ENCODE measurements around the gene PRMT9.

PRMT9 gene

DNA sequence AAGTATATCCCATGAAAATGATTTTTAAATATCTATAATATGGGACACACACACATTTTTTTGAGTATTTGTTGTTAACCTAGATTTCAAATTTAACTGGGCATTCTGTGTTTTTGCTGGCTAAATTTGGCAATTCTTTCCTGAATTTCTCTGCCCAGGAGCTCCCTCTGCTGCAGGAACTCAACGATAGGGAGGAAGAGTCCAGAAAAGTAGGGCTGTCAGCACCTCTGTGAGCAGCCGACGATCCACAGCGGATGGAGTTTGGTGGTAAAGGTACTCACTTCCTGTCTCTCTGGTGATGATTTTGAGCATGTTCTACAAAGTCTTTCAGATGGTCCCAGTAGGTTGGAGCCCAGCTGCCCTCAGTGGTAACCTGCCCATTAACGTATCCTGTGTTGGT, 89.9 kb downstream of the PRMT9 start:
- no peak overlapping the region for H3K4me3 ChIP-seq (ENCODE audit: low read depth, low read length)
- TF ChIP-seq, protein P1, sequence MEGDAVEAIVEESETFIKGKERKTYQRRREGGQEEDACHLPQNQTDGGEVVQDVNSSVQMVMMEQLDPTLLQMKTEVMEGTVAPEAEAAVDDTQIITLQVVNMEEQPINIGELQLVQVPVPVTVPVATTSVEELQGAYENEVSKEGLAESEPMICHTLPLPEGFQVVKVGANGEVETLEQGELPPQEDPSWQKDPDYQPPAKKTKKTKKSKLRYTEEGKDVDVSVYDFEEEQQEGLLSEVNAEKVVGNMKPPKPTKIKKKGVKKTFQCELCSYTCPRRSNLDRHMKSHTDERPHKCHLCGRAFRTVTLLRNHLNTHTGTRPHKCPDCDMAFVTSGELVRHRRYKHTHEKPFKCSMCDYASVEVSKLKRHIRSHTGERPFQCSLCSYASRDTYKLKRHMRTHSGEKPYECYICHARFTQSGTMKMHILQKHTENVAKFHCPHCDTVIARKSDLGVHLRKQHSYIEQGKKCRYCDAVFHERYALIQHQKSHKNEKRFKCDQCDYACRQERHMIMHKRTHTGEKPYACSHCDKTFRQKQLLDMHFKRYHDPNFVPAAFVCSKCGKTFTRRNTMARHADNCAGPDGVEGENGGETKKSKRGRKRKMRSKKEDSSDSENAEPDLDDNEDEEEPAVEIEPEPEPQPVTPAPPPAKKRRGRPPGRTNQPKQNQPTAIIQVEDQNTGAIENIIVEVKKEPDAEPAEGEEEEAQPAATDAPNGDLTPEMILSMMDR (IDR thresholded peaks at IDR 0.05; ENCODE audit: low read depth, low read length) = no peak

DNA sequence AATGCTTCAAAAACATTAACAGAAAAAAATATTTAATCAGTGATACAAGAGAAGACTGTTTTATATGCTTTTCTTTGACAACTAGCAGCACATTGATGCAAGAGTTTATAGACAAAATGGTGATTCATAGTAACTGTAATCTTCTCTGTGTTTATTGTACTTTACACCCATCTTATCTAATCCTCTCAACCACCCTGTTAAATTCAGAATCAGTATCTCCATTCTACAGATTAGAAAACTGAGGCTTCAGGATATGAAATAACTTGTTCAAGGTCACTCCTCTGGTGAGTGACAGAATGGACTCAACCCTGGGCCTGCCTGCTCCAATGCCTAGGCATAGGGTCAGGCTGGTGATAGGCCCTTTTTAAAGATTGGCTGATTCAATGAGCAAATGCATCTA, 92.9 kb downstream of the PRMT9 start:
- no peak overlapping the region for H3K4me3 ChIP-seq (ENCODE audit: low read depth, low read length)
- TF ChIP-seq, protein P1 (IDR thresholded peaks at IDR 0.05; ENCODE audit: low read depth, low read length) = no peak

DNA sequence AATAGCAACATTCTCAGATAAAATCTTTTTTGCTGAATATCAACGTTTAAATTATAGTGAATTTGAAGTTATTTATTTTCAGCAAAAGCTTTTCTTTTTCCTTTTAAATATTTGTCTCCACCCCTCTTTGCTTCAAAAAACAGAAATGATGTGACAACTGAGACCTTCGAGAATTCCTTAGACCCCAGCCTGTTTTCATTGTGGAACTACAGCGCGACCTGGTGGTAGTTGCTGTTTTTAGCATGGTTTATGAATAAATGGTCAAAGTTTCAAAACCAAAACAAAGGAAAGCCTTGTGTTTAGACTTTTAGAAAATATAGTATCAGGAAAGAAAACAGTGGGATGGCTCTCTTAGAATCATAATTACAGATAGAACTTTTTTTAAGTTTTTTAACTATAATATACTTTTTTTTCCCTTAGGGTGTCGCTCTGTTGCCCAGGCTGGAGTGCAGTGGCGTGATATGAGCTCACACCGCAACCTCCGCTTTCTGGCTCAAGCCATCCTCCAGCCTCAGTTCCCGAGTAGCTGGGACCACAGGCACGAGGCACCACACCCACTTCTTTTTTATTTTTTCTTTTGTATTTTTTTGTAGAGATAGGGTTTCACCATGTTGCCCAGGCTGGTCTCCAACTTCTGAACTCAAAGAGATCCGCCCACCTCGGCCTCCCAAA, 93.6 kb downstream of the PRMT9 start:
- TF ChIP-seq, protein P1 (IDR thresholded peaks at IDR 0.05; ENCODE audit: low read depth, low read length) = no peak; the same call in 1 of the 2 replicates
- no peak overlapping the region for H3K4me3 ChIP-seq (ENCODE audit: low read depth, low read length)

DNA sequence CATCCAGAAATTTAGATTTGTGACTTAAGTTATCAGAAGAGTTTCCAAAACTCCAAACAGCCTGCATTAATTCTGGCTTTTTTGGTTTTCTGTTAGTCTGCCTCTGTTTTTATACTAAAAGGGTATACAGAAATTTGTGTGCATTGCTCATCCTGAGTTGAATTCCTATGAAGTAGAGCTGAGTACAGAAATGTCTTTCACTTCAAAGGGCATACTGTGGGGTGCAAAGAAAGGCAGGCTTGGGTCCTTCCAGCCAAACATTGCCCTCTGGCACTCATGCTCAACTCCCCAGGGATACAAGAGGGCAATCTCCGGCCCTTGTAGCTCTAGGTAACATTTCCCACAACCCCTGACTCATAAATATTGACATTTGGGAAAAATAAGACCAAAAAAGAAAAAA, 94.4 kb downstream of the PRMT9 start:
- TF ChIP-seq, protein P1 (IDR thresholded peaks at IDR 0.05; ENCODE audit: low read depth, low read length) = no peak
- H3K4me3 ChIP-seq (ENCODE audit: low read depth, low read length) = no peak overlapping the region
